HepG2 (cell line): Measurements from ENCODE around the gene C16orf90. TPM values are rescaled to one million over a fixed set of nuclear protein-coding genes. Genes with fewer than 3 reads are reported as not detected.

Experiments
- ATAC-seq: fragments of 200-7000 bp; cut with Tn5 transposase; 3 replicates; pipeline ENCODE4 v1.9.1; 2020; ENCODE audit warnings: mild to moderate bottlenecking, moderate library complexity
- BruUV-seq: library from RNA; stranded (reverse); fragments of 400-500 nt; replicated peaks from 2 replicates; lab custom pipeline; 2021; lab: Mats Ljungman, UMichigan
- CTCF ChIA-PET: fragments of 300-600 bp; formaldehyde crosslinking; extraction: SDS; loops from one replicate; lab custom pipeline; 2021; ENCODE audit warnings: low total read pairs, inconsistent platforms, low intra/inter-chr PET ratio; lab: Yijun Ruan, JAX
- POLR2A ChIA-PET: fragments of 350-600 bp; sonication (Branson Sonifier 250); formaldehyde crosslinking; loops from one replicate; lab custom pipeline; 2020; ENCODE audit warnings: antibody characterized with exemption, inconsistent platforms; lab: Yijun Ruan, JAX
- DNase-seq: peaks from one replicate; pipeline ENCODE4 v3.0.0-alpha.2; 2015; ENCODE audit warnings: low spot score
- FAIRE-seq: peaks from 3 replicates; lab custom pipeline; 2011; peaks lifted over from hg19 to GRCh38; lab: Jason Lieb, UNC
- H2AFZ ChIP-seq: one replicate; pipeline ENCODE4 v1.6.1; 2011; ENCODE audit warnings: low read length, inconsistent platforms
- H3K27ac ChIP-seq: fragments of 300-600 bp; 3 replicates; pipeline ENCODE4 v1.8.0; 2011; ENCODE audit warnings: mixed run types, mild to moderate bottlenecking, mixed read lengths, low read length, inconsistent platforms; ENCODE audit not compliant: insufficient read depth; ENCODE audit errors: extremely low read length
- H3K27me3 ChIP-seq, 2 experiments: fragments of 200-600 bp in 1 of 2; 2 replicates in 1 of 2; 3 replicates in 1 of 2; pipeline versions ENCODE4 v1.6.0 to v1.8.0; 2011; ENCODE audit warnings: low read length in 2 of 2, mild to moderate bottlenecking in 2 of 2, moderate library complexity in 2 of 2, inconsistent platforms in 1 of 2; ENCODE audit not compliant: insufficient read depth in 2 of 2, control insufficient read depth in 1 of 2
- H3K36me3 ChIP-seq, 2 experiments: fragments of 200-600 bp in 1 of 2; replicated peaks in 1 of 2; 2 replicates in 1 of 2; 3 replicates in 1 of 2; pipeline versions ENCODE4 v1.5.1 to v1.8.0; 2011; ENCODE audit warnings: low read length in 2 of 2, inconsistent platforms in 1 of 2; ENCODE audit not compliant: insufficient read depth in 2 of 2, control insufficient read depth in 1 of 2
- H3K4me1 ChIP-seq: 2 replicates; pipeline ENCODE4 v1.5.1; 2012; ENCODE audit warnings: low read length, inconsistent platforms; ENCODE audit not compliant: insufficient read depth
- H3K4me2 ChIP-seq: 2 replicates; pipeline ENCODE4 v1.6.0; 2011; ENCODE audit warnings: low read depth, low read length, inconsistent platforms
- H3K4me3 ChIP-seq, 3 experiments: fragments of 200-600 bp in 1 of 3; sonication (generic), shearing (Covaris generic) in 1 of 3; replicated peaks in 1 of 3; 2 replicates each; pipeline ENCODE4 v1.5.1; 2011 to 2016; ENCODE audit warnings: low read length in 3 of 3, inconsistent platforms in 2 of 3, low read depth in 2 of 3, mild to moderate bottlenecking in 2 of 3, control low read depth in 1 of 3, mixed read lengths in 1 of 3; ENCODE audit not compliant: insufficient read depth in 1 of 3
- H3K79me2 ChIP-seq: one replicate; pipeline ENCODE4 v1.6.1; 2011; ENCODE audit warnings: low read length, inconsistent platforms; ENCODE audit not compliant: insufficient read depth
- H3K9ac ChIP-seq: 2 replicates; pipeline ENCODE4 v1.6.0; 2011; ENCODE audit warnings: mild to moderate bottlenecking, low read depth, low read length, inconsistent platforms; ENCODE audit not compliant: insufficient read depth
- H3K9me3 ChIP-seq: 2 replicates; pipeline ENCODE4 v1.5.1; 2012; ENCODE audit warnings: mild to moderate bottlenecking, low read length
- H4K20me1 ChIP-seq: 2 replicates; pipeline ENCODE4 v1.6.0; 2011; ENCODE audit warnings: inconsistent platforms, mild to moderate bottlenecking, low read length, moderate library complexity; ENCODE audit not compliant: insufficient read depth
- AGO1 ChIP-seq: fragments of 200-400 bp; formaldehyde crosslinking; IDR thresholded peaks from 2 replicates; pipeline ENCODE4 v1.6.1; 2017; ENCODE audit warnings: mild to moderate bottlenecking, low read depth, low read length, moderate library complexity; ENCODE audit not compliant: poor library complexity, severe bottlenecking
- CEBPG ChIP-seq: IDR thresholded peaks from 2 replicates; pipeline ENCODE4 v1.6.1; 2016
- DNMT3B ChIP-seq: conservative IDR thresholded peaks from 2 replicates; pipeline ENCODE4 v1.6.1; 2016; ENCODE audit warnings: missing biosample characterization, control low read depth
- ERF ChIP-seq: IDR thresholded peaks from 2 replicates; pipeline ENCODE4 v1.6.1; 2018; ENCODE audit warnings: missing biosample characterization, missing genetic modification reagents
- GATAD2A ChIP-seq: IDR thresholded peaks from 2 replicates; pipeline ENCODE4 v1.6.1; 2016
- HMGA1 ChIP-seq: sonication (generic); formaldehyde crosslinking; conservative IDR thresholded peaks from 2 replicates; pipeline ENCODE4 v1.4.0; 2020; ENCODE audit warnings: missing genetic modification reagents
- KAT7 ChIP-seq: IDR thresholded peaks from 2 replicates; pipeline ENCODE4 v1.6.1; 2018; ENCODE audit warnings: borderline replicate concordance, missing compliant biosample characterization
- NFKBIZ ChIP-seq: IDR thresholded peaks from 2 replicates; pipeline ENCODE4 v1.6.1; 2018; ENCODE audit warnings: missing genetic modification reagents, missing compliant biosample characterization
- POLR2G ChIP-seq: fragments of 200-400 bp; formaldehyde crosslinking; IDR thresholded peaks from 2 replicates; pipeline ENCODE4 v1.6.1; 2018; ENCODE audit warnings: mild to moderate bottlenecking, low read depth, low read length, moderate library complexity
- RBM39 ChIP-seq: fragments of 200-400 bp; formaldehyde crosslinking; IDR thresholded peaks from one replicate; pipeline ENCODE4 v1.6.1; 2018; ENCODE audit warnings: antibody characterized with exemption, mild to moderate bottlenecking, low read depth, low read length; ENCODE audit not compliant: poor library complexity, severe bottlenecking
- TEAD3 ChIP-seq: optimal IDR thresholded peaks from 2 replicates; pipeline ENCODE3; 2016; ENCODE audit warnings: borderline replicate concordance
- ZBTB42 ChIP-seq: sonication (generic); formaldehyde crosslinking; IDR thresholded peaks from 2 replicates; pipeline ENCODE4 v1.5.0; 2020; ENCODE audit warnings: mild to moderate bottlenecking, missing genetic modification reagents
- ZNF138 ChIP-seq: sonication (generic); formaldehyde crosslinking; IDR thresholded peaks from 2 replicates; pipeline ENCODE4 v1.5.0; 2020; ENCODE audit warnings: mild to moderate bottlenecking, low read depth, missing genetic modification reagents
- ZNF282 ChIP-seq: fragments of 450-650 bp; IDR thresholded peaks from 2 replicates; pipeline ENCODE4 v1.6.1; 2018; ENCODE audit not compliant: partially characterized antibody
- ZNF572 ChIP-seq: sonication (generic); formaldehyde crosslinking; IDR thresholded peaks from 2 replicates; pipeline ENCODE4 v1.5.1; 2020; ENCODE audit warnings: mild to moderate bottlenecking, missing genetic modification reagents
- ZNF841 ChIP-seq: sonication (generic); formaldehyde crosslinking; IDR thresholded peaks from 2 replicates; pipeline ENCODE4 v1.8.1; 2023; ENCODE audit warnings: missing genetic modification reagents, borderline replicate concordance
- ZNF879 ChIP-seq: sonication (generic); formaldehyde crosslinking; IDR thresholded peaks from 2 replicates; pipeline ENCODE4 v1.8.1; 2023; ENCODE audit warnings: missing genetic modification reagents
- WGBS: methylation state at CpG from one replicate; pipeline ENCODE4 v1.1.6; 2017; ENCODE audit warnings: low lambda C conversion rate; 5-methylcytosine and 5-hydroxymethylcytosine counted together
- in situ Hi-C: cut with HindIII; loops from 2 replicates; pipeline ENCODE4 v1.10.0; 2017; ENCODE audit warnings: low pct_unique_long_range_greater_than_20kb; ENCODE audit not compliant: extremely low pct_ligation_motif_present
- intact Hi-C: fragments of 100-400 bp; cut with micrococcal nuclease; formaldehyde crosslinking; loops from one replicate; pipeline ENCODE4 v1.10.0; 2022; ENCODE audit not compliant: unreplicated experiment
- polyA plus RNA-seq, 8 experiments: library from polyadenylated mRNA; depleted of rRNA in 3 of 8; stranded (reverse) in 7 of 8; unstranded in 1 of 8; fragments of >200 nt; fragmentation: Illumina TruSeq in 4 of 8; extraction: Trizol in 4 of 8; gene quantifications; 2 replicates each; pipeline versions ENCODE4 v1.2.1 to v1.2.3, GENCODE V29; 2011 to 2016; ENCODE audit warnings: low read depth in 4 of 8, missing spikeins in 1 of 8, mixed read lengths in 1 of 8; ENCODE audit not compliant: insufficient read depth in 1 of 8
- total RNA-seq, 5 experiments: library from RNA; depleted of rRNA; stranded (reverse); fragments of >200 nt; fragmentation: Illumina TruSeq; extraction: Trizol; gene quantifications; 2 replicates each; pipeline ENCODE4 v1.2.3, GENCODE V29; 2016; ENCODE audit warnings: low read depth in 1 of 5
- TF ChIP-seq, protein P1 (sequence below): sonication (generic); formaldehyde crosslinking; IDR thresholded peaks from 2 replicates; pipeline ENCODE4 v1.8.1; 2023; ENCODE audit warnings: mild to moderate bottlenecking, missing genetic modification reagents

The C16orf90 gene
- total and polyA plus RNA-seq, 2 of the 13 experiments (the other 11 are each of a cell fraction or from before 2014, with no cell fraction given) = not detected

DNA sequence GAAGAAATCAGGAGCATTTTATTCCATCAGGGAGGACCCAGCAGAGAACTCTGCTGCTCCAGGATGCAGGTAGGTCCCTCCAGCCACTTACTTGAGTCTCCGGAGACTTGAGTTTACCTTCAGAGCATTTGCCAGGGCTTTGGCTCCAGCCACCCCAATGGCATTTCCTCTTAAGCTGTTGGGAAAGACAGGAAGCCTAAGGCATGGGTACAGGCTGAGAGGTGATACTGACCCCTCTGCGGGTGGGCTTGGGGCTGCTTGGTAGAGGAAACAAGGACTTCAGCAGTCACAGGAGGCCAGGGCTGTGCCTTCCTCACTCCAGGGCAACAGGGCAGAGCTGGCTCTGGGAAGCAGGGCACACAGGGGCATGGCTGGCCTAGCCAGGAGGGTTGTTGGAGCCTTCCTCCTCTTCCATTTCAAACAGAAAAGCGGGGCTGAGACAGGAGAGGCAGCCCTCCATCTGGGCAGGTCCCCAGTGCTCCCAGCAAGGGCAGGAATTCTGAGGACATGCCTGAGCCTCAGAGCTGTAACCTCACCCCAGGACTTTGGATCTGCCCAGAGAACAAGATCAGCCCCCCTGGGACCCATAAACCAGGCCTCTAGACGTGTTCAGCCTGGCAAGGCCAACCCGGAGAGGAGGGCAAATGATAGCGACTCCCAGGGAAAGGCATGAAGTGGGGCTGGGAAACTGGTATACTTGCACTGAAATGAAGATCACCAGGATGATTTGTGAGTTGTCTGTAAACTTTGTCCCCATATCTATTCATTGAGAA lies 47.5 kb upstream of the C16orf90 start:
- no peak for DNase-seq
- H4K20me1 ChIP-seq = no peaks in the 10 kb centered on the region
- no peak for FAIRE-seq
- WGBS = 72% methylated on average over 4 of the region's 6 CpGs
- no peak overlapping the region for H3K9ac ChIP-seq
- peak; percentile 28 for ATAC-seq
- H3K4me3 ChIP-seq = no peak overlapping the region
- 0 out of 5 replicates have a peak, but pooled peaks cover 0 to 3% of the 10 kb centered on the region in 2 experiments for H3K36me3 ChIP-seq
- in situ Hi-C loops = no loop called here
- TF ChIP-seq NFKBIZ (CRISPR knock-in tag) (no peak), ZNF879 (CRISPR knock-in tag) (no peak), RBM39 (no peak), ZNF572 (CRISPR knock-in tag) (no peak), ZNF138 (CRISPR knock-in tag) (no peak), CEBPG (no peak), GATAD2A (no peak), DNMT3B (CRISPR knock-in tag) (no peak), HMGA1 (CRISPR knock-in tag) (no peak), TEAD3 (CRISPR knock-in tag) (no peak), ZBTB42 (no peak), AGO1 (no peak), ERF (no peak), POLR2G (no peak), ZNF841 (CRISPR knock-in tag) (no peak), ZNF282 (no peak), KAT7 (CRISPR knock-in tag) (no peak)
- TF ChIP-seq, protein P1, sequence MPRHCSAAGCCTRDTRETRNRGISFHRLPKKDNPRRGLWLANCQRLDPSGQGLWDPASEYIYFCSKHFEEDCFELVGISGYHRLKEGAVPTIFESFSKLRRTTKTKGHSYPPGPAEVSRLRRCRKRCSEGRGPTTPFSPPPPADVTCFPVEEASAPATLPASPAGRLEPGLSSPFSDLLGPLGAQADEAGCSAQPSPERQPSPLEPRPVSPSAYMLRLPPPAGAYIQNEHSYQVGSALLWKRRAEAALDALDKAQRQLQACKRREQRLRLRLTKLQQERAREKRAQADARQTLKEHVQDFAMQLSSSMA (CRISPR knock-in tag) = no peak
- TF ChIP-seq, all 625 proteins: peak for 0
- CTCF ChIA-PET = no interaction called here
- no peak overlapping the region for H3K27ac ChIP-seq
- no peak overlapping the region for H2AFZ ChIP-seq
- H3K4me2 ChIP-seq = no peak overlapping the region
- no peaks in the 10 kb centered on the region for H3K4me1 ChIP-seq
- intact Hi-C loops = no loop called here
- no peaks in the 10 kb centered on the region for H3K79me2 ChIP-seq
- H3K9me3 ChIP-seq = no peaks in the 10 kb centered on the region
- no peaks in the 10 kb centered on the region for H3K27me3 ChIP-seq
- POLR2A ChIA-PET = no interaction called here
- BruUV-seq = no TSS peak
